Heart right ventricle (tissue), 16 donors: ENCODE results near the gene RNASE4. TPM values are rescaled to one million over a fixed set of nuclear protein-coding genes. Genes with fewer than 3 reads are reported as not detected.

ENCODE experiments used
- ATAC-seq, 8 donors: fragments of 200-7000 bp; cut with Tn5 transposase; one replicate each; pipeline ENCODE4 v1.9.1; 2020; ENCODE audit warnings: mild to moderate bottlenecking in 8 of 8, moderate library complexity in 8 of 8, moderate number of reproducible peaks in 1 of 8
- DNase-seq, 2 donors: peaks; one replicate each; pipeline ENCODE4 v3.0.0-alpha.2; 2020
- H3K27ac ChIP-seq, 10 donors: fragments of 200-600 bp; sonication (generic) in 2 of 10; one replicate each; pipeline versions ENCODE4 v1.5.0 to v1.8.0; 2020 to 2022; ENCODE audit warnings: mild to moderate bottlenecking in 3 of 10
- H3K27me3 ChIP-seq, 7 donors: fragments of 200-600 bp; one replicate each; pipeline ENCODE4 v1.8.0; 2021 to 2022; ENCODE audit warnings: mild to moderate bottlenecking in 2 of 7
- H3K36me3 ChIP-seq, 9 donors: fragments of 200-600 bp; sonication (generic) in 1 of 9; one replicate each; pipeline versions ENCODE4 v1.5.0 to v1.8.0; 2020 to 2022; ENCODE audit warnings: mild to moderate bottlenecking in 2 of 9
- H3K4me1 ChIP-seq, 9 donors: fragments of 200-600 bp; sonication (generic) in 1 of 9; one replicate each; pipeline versions ENCODE4 v1.5.0 to v1.8.0; 2020 to 2022; ENCODE audit warnings: mild to moderate bottlenecking in 4 of 9
- H3K4me3 ChIP-seq, 10 donors: fragments of 200-600 bp; sonication (generic) in 2 of 10; one replicate each; pipeline versions ENCODE4 v1.5.0 to v1.8.0; 2020 to 2022; ENCODE audit warnings: mild to moderate bottlenecking in 7 of 10, moderate library complexity in 2 of 10
- H3K9me3 ChIP-seq, 11 donors: fragments of 200-600 bp in 10 of 11; sonication (generic) in 2 of 11; one replicate each; pipeline versions ENCODE4 v1.5.0 to v1.8.0; 2013 to 2022; ENCODE audit warnings: mild to moderate bottlenecking in 2 of 11, control low read depth in 1 of 11, moderate library complexity in 1 of 11
- CTCF ChIP-seq, 9 donors: fragments of 200-600 bp; sonication (generic) in 2 of 9; IDR thresholded peaks; one replicate each; pipeline versions ENCODE4 v1.5.0 to v1.8.0; 2021 to 2022; ENCODE audit warnings: antibody characterized with exemption in 9 of 9, mild to moderate bottlenecking in 5 of 9, moderate library complexity in 1 of 9
- WGBS, 2 donors: extraction: QIAGEN DNeasy Blood & Tissue Kit; methylation state at CpG; one replicate each; pipeline ENCODE4 v1.1.7; 2013; ENCODE audit warnings: inconsistent platforms in 1 of 2; 5-methylcytosine and 5-hydroxymethylcytosine counted together
- intact Hi-C, 10 donors: fragments of 100-400 bp; cut with DNase I; formaldehyde crosslinking; loops; one replicate each; pipeline versions ENCODE4 v1.11.1 to v1.14.2; 2022
- polyA plus RNA-seq, 2 donors: library from polyadenylated mRNA; stranded (reverse); fragments of 200-250 nt; gene quantifications; one replicate each; pipeline ENCODE4 v1.2.3, GENCODE V29; 2013
- total RNA-seq, 10 donors: library from RNA; stranded (reverse); fragmentation: NEBNext Ultra II Directional in 3 of 10; extraction: Animal tissue kit (Norgen Biotek cat#: 25700) in 3 of 10; gene quantifications; one replicate each; pipeline versions ENCODE4 v1.2.1 to v1.2.4, GENCODE V29; 2021 to 2023
- donor health status: Arrhythmogenic right ventricular cardiomyopathy.
- donor health status: ischemic (EF 13 %, LVEDD 7.1; RV severe dilation, severe dysfunction).
- donor health status: healthy with polysubstance abuse.
- donor health status: DM: no; HTN: yes; CAD: no.
- donor health status: DM: no; HTN: no; CAD: no.
- donor health status: ischemic (EF 25% LVEDD 6.9; RV normal size, moderate dysfunction).
- donor health status: ischemic (EF 25% LVEDD 5.7; RV mildly dilated, moderate dysfunction).
- donor health status: healthy.
- donor health status: DM: yes; HTN: yes; CAD: no.
- donor health status: Ischemic cardiomyopathy.
- donor health status: ischemic (EF 35%, LVEDD 5.7; RV mildly dilated, moderate dysfunction).
- donor health status: nonischemic (EF 11% LVEDD 7.7; RV severe dilation, severe dysfunction).
- donor health status: DM: yes; HTN: yes; CAD: no.
- donor health status: PGD.
- donor health status: ischemic (EF 29% LVEDD 5.4; RV normal size, mild dysfunction).
- donor health status: nonischemic (EF 23%, LVEDD 6.1; RV moderate dilation, normal function).

Gene RNASE4
- total and polyA plus RNA-seq, 12 donors: 2.3 to 16.2 (median 4.5) TPM

GRCh38 chr14:20748439-20748838 lies 64.1 kb downstream of the RNASE4 start:
- TF ChIP-seq CTCF (IDR thresholded peaks at IDR 0.05): no peak
- 95 to 99% methylated on average over 2 of the region's 2 CpGs for WGBS, 2 donors
- ATAC-seq: no peak
- peaks cover 0 to 25% (median 6%) of the 10 kb centered on the region in 11 donors for H3K9me3 ChIP-seq
- peaks cover 0 to 6% (median 0%) of the 10 kb centered on the region in 9 donors for H3K4me1 ChIP-seq
- intact Hi-C loops: no loop called here
- H3K27ac ChIP-seq: no peak overlapping the region
- no peaks in the 10 kb centered on the region for H3K27me3 ChIP-seq
- H3K4me3 ChIP-seq: no peak overlapping the region
- no peak for DNase-seq
- H3K36me3 ChIP-seq: no peaks in the 10 kb centered on the region

DNA sequence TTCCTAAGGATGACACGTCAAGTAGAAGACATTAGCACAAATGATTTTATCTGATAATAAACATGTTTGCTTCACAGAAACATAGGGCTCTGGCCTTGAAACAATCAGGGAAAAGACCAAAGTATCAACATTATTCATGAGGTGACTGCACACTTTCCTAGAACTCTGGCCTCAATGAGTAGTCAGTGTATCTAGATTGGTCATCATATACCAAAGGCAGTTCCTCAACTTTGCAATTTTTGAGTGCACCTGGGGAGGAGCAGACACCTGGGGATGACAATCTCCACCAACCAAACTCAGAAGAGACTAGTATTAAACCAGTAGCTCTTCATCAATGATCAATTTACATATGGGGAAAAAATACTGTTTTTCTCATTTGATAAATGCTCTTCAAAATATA lies 65.8 kb downstream of the RNASE4 start:
- ATAC-seq (no peak), DNase-seq (no peak)
- H3K27me3 ChIP-seq: no peaks in the 10 kb centered on the region
- no peaks in the 10 kb centered on the region for H3K36me3 ChIP-seq
- H3K4me1 ChIP-seq: peaks cover 0 to 7% (median 0%) of the 10 kb centered on the region in 9 donors
- no peak overlapping the region for H3K4me3 ChIP-seq
- intact Hi-C loops: loop anchor here in 2 of 10 donors (10.0 kb wide), 1 partner anchor 105 kb away; no protein-coding TSS in a partner anchor
- no peak for TF ChIP-seq CTCF (IDR thresholded peaks at IDR 0.05)
- peaks cover 0 to 25% (median 6%) of the 10 kb centered on the region in 11 donors for H3K9me3 ChIP-seq
- H3K27ac ChIP-seq: no peak overlapping the region
- 84 to 87% methylated on average over 1 of the region's 1 CpG for WGBS, 2 donors

Other genes starting within 250 kb of the RNASE4 start
- 1 to 10 TPM in 2 of 10 donors, under 1 TPM in 8; 0.15 to 1.4 (median 0.40) TPM for gene KLHL33, start 248.4 kb upstream of the RNASE4 start, total RNA-seq
- gene KLHL33, start 248.4 kb upstream of the RNASE4 start, polyA plus RNA-seq: 1 to 10 TPM in 1 of 2 donors, under 1 TPM in 1; 0.13 to 1.2 TPM
- gene OSGEP, start 229.7 kb upstream of the RNASE4 start, total RNA-seq: 10 to 100 TPM; 17.6 to 25.3 (median 21.8) TPM
- 10 to 100 TPM; 32.3 to 37.6 TPM for gene OSGEP, start 229.7 kb upstream of the RNASE4 start, polyA plus RNA-seq
- gene APEX1, start 229.3 kb upstream of the RNASE4 start, total RNA-seq: 100 to 1,000 TPM in 1 of 10 donors, 10 to 100 TPM in 9; 57.1 to 103 (median 70.6) TPM
- 10 to 100 TPM; 58.5 to 91.7 TPM for gene APEX1, start 229.3 kb upstream of the RNASE4 start, polyA plus RNA-seq
- 10 to 100 TPM; 15.5 to 25.3 (median 18.7) TPM for gene PIP4P1, start 223.1 kb upstream of the RNASE4 start, total RNA-seq
- gene PIP4P1, start 223.1 kb upstream of the RNASE4 start, polyA plus RNA-seq: 10 to 100 TPM; 18.7 to 31.9 TPM
- gene PNP, start 215.2 kb upstream of the RNASE4 start, total RNA-seq: 10 to 100 TPM in 4 of 10 donors, 1 to 10 TPM in 6; 5.0 to 33.7 (median 7.8) TPM
- 10 to 100 TPM in 1 of 2 donors, 1 to 10 TPM in 1; 8.6 to 30.2 TPM for gene PNP, start 215.2 kb upstream of the RNASE4 start, polyA plus RNA-seq
- gene RNASE10, start 179.0 kb upstream of the RNASE4 start, total RNA-seq: under 1 TPM in 8 of 10 donors, not detected in 2; 0.24 to 0.56 (median 0.32) TPM
- gene RNASE10, start 179.0 kb upstream of the RNASE4 start, polyA plus RNA-seq: under 1 TPM in 1 of 2 donors, not detected in 1; 0.07 TPM
- not detected for gene RNASE9, start 123.5 kb upstream of the RNASE4 start, total RNA-seq
- not detected for gene RNASE9, start 123.5 kb upstream of the RNASE4 start, polyA plus RNA-seq
- gene RNASE11, start 96.6 kb upstream of the RNASE4 start, total RNA-seq: not detected
- not detected for gene RNASE11, start 96.6 kb upstream of the RNASE4 start, polyA plus RNA-seq
- not detected for gene RNASE12, start 93.2 kb upstream of the RNASE4 start, total RNA-seq
- not detected for gene RNASE12, start 93.2 kb upstream of the RNASE4 start, polyA plus RNA-seq
- not detected for gene OR6S1, start 42.9 kb upstream of the RNASE4 start, total RNA-seq
- not detected for gene OR6S1, start 42.9 kb upstream of the RNASE4 start, polyA plus RNA-seq
- 1 to 10 TPM in 9 of 10 donors, under 1 TPM in 1; 0.79 to 4.1 (median 2.2) TPM for gene ANG, start 4.2 kb downstream of the RNASE4 start, total RNA-seq
- 1 to 10 TPM; 5.4 to 7.0 TPM for gene ANG, start 4.2 kb downstream of the RNASE4 start, polyA plus RNA-seq
- not detected for gene EDDM3A, start 61.3 kb downstream of the RNASE4 start, total RNA-seq
- gene EDDM3A, start 61.3 kb downstream of the RNASE4 start, polyA plus RNA-seq: not detected
- not detected for gene EDDM3B, start 83.8 kb downstream of the RNASE4 start, total RNA-seq
- not detected for gene EDDM3B, start 83.8 kb downstream of the RNASE4 start, polyA plus RNA-seq
- 10 to 100 TPM in 2 of 10 donors, 1 to 10 TPM in 8; 1.3 to 18.2 (median 2.4) TPM for gene RNASE6, start 96.7 kb downstream of the RNASE4 start, total RNA-seq
- 1 to 10 TPM; 2.0 to 6.8 TPM for gene RNASE6, start 96.7 kb downstream of the RNASE4 start, polyA plus RNA-seq
- 100 to 1,000 TPM in 9 of 10 donors, 10 to 100 TPM in 1; 92.1 to 490 (median 166) TPM for gene RNASE1, start 118.3 kb downstream of the RNASE4 start, total RNA-seq
- 100 to 1,000 TPM; 342 to 373 TPM for gene RNASE1, start 118.3 kb downstream of the RNASE4 start, polyA plus RNA-seq
- gene RNASE3, start 206.8 kb downstream of the RNASE4 start, total RNA-seq: not detected
- under 1 TPM in 1 of 2 donors, not detected in 1; 0.06 TPM for gene RNASE3, start 206.8 kb downstream of the RNASE4 start, polyA plus RNA-seq